ENCODE measurements around the gene PLBD1. TPM values are rescaled to one million over a fixed set of nuclear protein-coding genes. Genes with fewer than 3 reads are reported as not detected.
A peak's percentile ranks its signal among the peaks of the same experiment; 100 is the strongest.

Gene PLBD1
- polyA plus RNA-seq, 1 donor: 37.9 TPM

DNA sequence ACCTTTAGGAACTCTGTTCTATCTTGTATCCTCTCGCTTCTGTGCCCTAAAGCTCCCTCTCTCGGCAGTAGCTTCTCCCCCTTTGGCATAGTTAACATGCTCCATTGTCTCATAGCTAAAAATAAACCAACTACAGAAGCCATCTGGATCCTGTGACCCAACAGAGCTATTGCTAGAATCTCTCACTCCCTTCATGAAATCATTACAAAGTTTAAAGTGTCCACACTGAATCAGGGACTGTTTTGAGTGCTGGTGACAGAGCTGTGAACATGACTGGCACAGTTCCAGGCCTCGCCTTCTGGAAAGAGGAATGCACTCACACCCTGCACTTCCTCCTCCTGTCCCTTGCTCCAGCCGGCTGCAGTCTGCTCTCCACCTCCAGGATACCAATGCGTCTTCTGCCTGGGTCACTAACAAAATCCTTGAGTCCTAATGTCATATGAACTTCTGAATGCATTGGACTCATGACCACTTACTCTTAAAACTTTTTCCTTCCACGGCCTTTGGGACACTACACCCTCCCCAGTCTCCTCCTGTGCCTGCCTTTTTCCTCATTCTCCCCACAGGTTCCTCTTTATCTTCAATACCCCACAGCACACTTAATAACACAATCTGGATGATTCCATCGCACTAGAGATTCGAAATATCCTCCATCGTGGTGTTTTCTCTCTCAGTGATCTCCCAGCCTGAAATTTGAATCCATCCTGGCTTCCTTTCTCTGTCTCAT lies 13.2 kb downstream of the PLBD1 start:
- H3K9me3 ChIP-seq (ENCODE audit: control insufficient read depth, low read depth, low read length): no peaks in the 10 kb centered on the region
- no peak overlapping the region for H3K4me3 ChIP-seq (ENCODE audit: low read length)
- H3K4me1 ChIP-seq (ENCODE audit: control insufficient read depth, insufficient read depth, low read length): peaks cover 20% of the 10 kb centered on the region
- DNase-seq: peak; percentile 92 to 94
- H3K27me3 ChIP-seq (ENCODE audit: control insufficient read depth, insufficient read depth, low read length): no peaks in the 10 kb centered on the region
- H3K27ac ChIP-seq (ENCODE audit: low read length): peak overlapping the region; percentile 73
- WGBS (ENCODE audit: insufficient coverage, low lambda C conversion rate): 50% methylated on average over 2 of the region's 9 CpGs
- H3K36me3 ChIP-seq (ENCODE audit: control insufficient read depth, insufficient read depth, low read length): peaks cover 2% of the 10 kb centered on the region

- no peak overlapping the region for H3K27ac ChIP-seq (ENCODE audit: low read length)
- no peaks in the 10 kb centered on the region for H3K9me3 ChIP-seq (ENCODE audit: control insufficient read depth, low read depth, low read length)
- peaks cover 8% of the 10 kb centered on the region for H3K4me1 ChIP-seq (ENCODE audit: control insufficient read depth, insufficient read depth, low read length)
- WGBS (ENCODE audit: insufficient coverage, low lambda C conversion rate): 100% methylated on average over 3 of the region's 6 CpGs
- H3K36me3 ChIP-seq (ENCODE audit: control insufficient read depth, insufficient read depth, low read length): peaks cover 2% of the 10 kb centered on the region
- no peaks in the 10 kb centered on the region for H3K27me3 ChIP-seq (ENCODE audit: control insufficient read depth, insufficient read depth, low read length)
- no peak overlapping the region for H3K4me3 ChIP-seq (ENCODE audit: low read length)
- no peak for DNase-seq
Measured at GRCh38 chr12:14548609-14549008, 19.1 kb downstream of the PLBD1 start.

- DNase-seq: no peak
- Histone ChIP-seq H3K27ac (ENCODE audit: low read length) (no peak overlapping the region), H3K4me1 (ENCODE audit: control insufficient read depth, insufficient read depth, low read length) (peaks cover 6% of the 10 kb centered on the region), H3K4me3 (ENCODE audit: low read length) (no peak overlapping the region), H3K9me3 (ENCODE audit: control insufficient read depth, low read depth, low read length) (no peaks in the 10 kb centered on the region), H3K27me3 (ENCODE audit: control insufficient read depth, insufficient read depth, low read length) (no peaks in the 10 kb centered on the region), H3K36me3 (ENCODE audit: control insufficient read depth, insufficient read depth, low read length) (no peaks in the 10 kb centered on the region)
- WGBS (ENCODE audit: insufficient coverage, low lambda C conversion rate): 80% methylated on average over 1 of the region's 4 CpGs
Measured at GRCh38 chr12:14547571-14547970, 20.1 kb downstream of the PLBD1 start.

- Histone ChIP-seq H3K4me3 (ENCODE audit: low read length) (no peak overlapping the region), H3K9me3 (ENCODE audit: control insufficient read depth, low read depth, low read length) (no peaks in the 10 kb centered on the region), H3K27me3 (ENCODE audit: control insufficient read depth, insufficient read depth, low read length) (no peaks in the 10 kb centered on the region), H3K36me3 (ENCODE audit: control insufficient read depth, insufficient read depth, low read length) (no peaks in the 10 kb centered on the region), H3K4me1 (ENCODE audit: control insufficient read depth, insufficient read depth, low read length) (peaks cover 9% of the 10 kb centered on the region), H3K27ac (ENCODE audit: low read length) (peak overlapping the region; percentile 9)
- 7% methylated on average over 1 of the region's 7 CpGs for WGBS (ENCODE audit: insufficient coverage, low lambda C conversion rate)
- DNase-seq: peak; percentile 16 to 57
Measured at GRCh38 chr12:14545144-14546124, 22.2 kb downstream of the PLBD1 start.

- Histone ChIP-seq H3K4me1 (ENCODE audit: control insufficient read depth, insufficient read depth, low read length) (peaks cover 9% of the 10 kb centered on the region), H3K4me3 (ENCODE audit: low read length) (no peak overlapping the region), H3K27ac (ENCODE audit: low read length) (no peak overlapping the region), H3K9me3 (ENCODE audit: control insufficient read depth, low read depth, low read length) (no peaks in the 10 kb centered on the region), H3K27me3 (ENCODE audit: control insufficient read depth, insufficient read depth, low read length) (no peaks in the 10 kb centered on the region), H3K36me3 (ENCODE audit: control insufficient read depth, insufficient read depth, low read length) (peaks cover 9% of the 10 kb centered on the region)
- no peak for DNase-seq
- 74% methylated on average over 3 of the region's 4 CpGs for WGBS (ENCODE audit: insufficient coverage, low lambda C conversion rate)
Measured at GRCh38 chr12:14540801-14541462, 26.8 kb downstream of the PLBD1 start.

- Histone ChIP-seq H3K9me3 (ENCODE audit: control insufficient read depth, low read depth, low read length) (no peaks in the 10 kb centered on the region), H3K4me3 (ENCODE audit: low read length) (no peak overlapping the region), H3K27ac (ENCODE audit: low read length) (no peak overlapping the region), H3K4me1 (ENCODE audit: control insufficient read depth, insufficient read depth, low read length) (peaks cover 3% of the 10 kb centered on the region), H3K36me3 (ENCODE audit: control insufficient read depth, insufficient read depth, low read length) (peaks cover 17% of the 10 kb centered on the region), H3K27me3 (ENCODE audit: control insufficient read depth, insufficient read depth, low read length) (no peaks in the 10 kb centered on the region)
- WGBS (ENCODE audit: insufficient coverage, low lambda C conversion rate): 100% methylated on average over 1 of the region's 5 CpGs
- DNase-seq: no peak
Measured at GRCh38 chr12:14537088-14537487, 30.6 kb downstream of the PLBD1 start.

DNA sequence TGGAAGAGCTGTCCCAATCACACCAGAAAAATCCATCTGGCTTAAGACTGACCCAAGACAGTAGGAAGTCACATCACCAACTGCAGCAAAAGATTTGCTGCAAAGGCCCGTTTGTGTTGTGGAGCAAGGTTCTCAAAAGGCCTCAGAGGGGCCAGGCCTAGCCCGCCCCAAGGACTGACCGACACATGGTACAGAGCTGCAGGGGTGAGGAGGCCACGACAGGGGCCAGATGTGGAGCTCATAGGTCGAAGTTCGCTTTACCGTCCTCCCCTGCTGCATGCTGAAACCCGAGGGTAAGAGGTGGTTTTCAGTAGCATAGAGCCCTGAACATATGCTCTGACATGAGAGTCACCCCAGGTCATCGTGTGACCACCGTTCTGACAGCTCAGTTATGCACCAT lies 35.5 kb downstream of the PLBD1 start:
- no peaks in the 10 kb centered on the region for H3K4me1 ChIP-seq (ENCODE audit: control insufficient read depth, insufficient read depth, low read length)
- no peaks in the 10 kb centered on the region for H3K27me3 ChIP-seq (ENCODE audit: control insufficient read depth, insufficient read depth, low read length)
- H3K9me3 ChIP-seq (ENCODE audit: control insufficient read depth, low read depth, low read length): no peaks in the 10 kb centered on the region
- DNase-seq: no peak
- 100% methylated on average over 1 of the region's 10 CpGs for WGBS (ENCODE audit: insufficient coverage, low lambda C conversion rate)
- H3K36me3 ChIP-seq (ENCODE audit: control insufficient read depth, insufficient read depth, low read length): peaks cover 16% of the 10 kb centered on the region
- H3K27ac ChIP-seq (ENCODE audit: low read length): no peak overlapping the region
- no peak overlapping the region for H3K4me3 ChIP-seq (ENCODE audit: low read length)

GRCh38 chr12:14525964-14526363 lies 41.7 kb downstream of the PLBD1 start:
- 100% methylated on average over 1 of the region's 2 CpGs for WGBS (ENCODE audit: insufficient coverage, low lambda C conversion rate)
- Histone ChIP-seq H3K36me3 (ENCODE audit: control insufficient read depth, insufficient read depth, low read length) (no peaks in the 10 kb centered on the region), H3K4me1 (ENCODE audit: control insufficient read depth, insufficient read depth, low read length) (no peaks in the 10 kb centered on the region), H3K4me3 (ENCODE audit: low read length) (no peak overlapping the region), H3K27me3 (ENCODE audit: control insufficient read depth, insufficient read depth, low read length) (no peaks in the 10 kb centered on the region), H3K27ac (ENCODE audit: low read length) (no peak overlapping the region), H3K9me3 (ENCODE audit: control insufficient read depth, low read depth, low read length) (peaks cover 30% of the 10 kb centered on the region)
- no peak for DNase-seq

DNA sequence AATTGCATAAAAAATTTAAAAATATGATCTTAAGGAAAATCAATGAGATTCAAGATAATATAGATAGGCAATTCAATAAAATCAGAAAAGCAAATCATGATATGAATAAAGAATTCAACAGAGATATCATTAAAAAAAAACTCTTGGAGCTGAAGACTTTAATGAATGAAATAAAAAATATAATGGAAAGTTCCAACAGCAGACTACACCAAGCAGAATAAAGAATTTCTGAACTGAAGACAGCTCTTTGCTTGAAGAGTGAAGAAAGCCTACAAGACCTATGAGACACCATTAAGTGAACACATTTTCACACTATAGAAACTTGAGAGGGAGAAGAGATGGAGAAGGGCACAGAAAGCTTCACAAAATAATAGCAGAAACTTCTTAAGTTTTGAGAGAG lies 45.9 kb downstream of the PLBD1 start:
- Histone ChIP-seq H3K4me3 (ENCODE audit: low read length) (no peak overlapping the region), H3K36me3 (ENCODE audit: control insufficient read depth, insufficient read depth, low read length) (no peaks in the 10 kb centered on the region), H3K27me3 (ENCODE audit: control insufficient read depth, insufficient read depth, low read length) (no peaks in the 10 kb centered on the region), H3K27ac (ENCODE audit: low read length) (no peak overlapping the region), H3K9me3 (ENCODE audit: control insufficient read depth, low read depth, low read length) (peaks cover 30% of the 10 kb centered on the region), H3K4me1 (ENCODE audit: control insufficient read depth, insufficient read depth, low read length) (no peaks in the 10 kb centered on the region)
- no peak for DNase-seq

DNA sequence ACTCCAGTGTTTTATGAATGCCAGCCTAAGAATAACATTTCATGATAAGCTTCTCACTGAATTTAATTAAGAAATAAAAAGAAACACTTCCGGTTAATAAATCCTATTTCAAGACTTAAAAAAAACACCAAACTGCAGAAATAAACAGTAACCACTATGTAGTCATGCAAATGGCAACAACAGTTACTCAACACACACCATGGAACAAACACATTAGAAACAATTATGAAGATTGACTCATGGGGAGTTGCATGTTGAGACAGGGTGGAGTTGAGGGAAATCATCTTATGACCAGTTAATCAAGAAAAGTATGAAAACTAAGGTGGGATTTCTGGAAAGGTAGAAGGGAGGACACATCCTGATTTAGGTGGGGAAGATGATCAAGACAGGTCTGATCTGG lies 52.7 kb downstream of the PLBD1 start:
- H3K36me3 ChIP-seq (ENCODE audit: control insufficient read depth, insufficient read depth, low read length): peaks cover 2% of the 10 kb centered on the region
- H3K27me3 ChIP-seq (ENCODE audit: control insufficient read depth, insufficient read depth, low read length): no peaks in the 10 kb centered on the region
- H3K4me1 ChIP-seq (ENCODE audit: control insufficient read depth, insufficient read depth, low read length): no peaks in the 10 kb centered on the region
- no peaks in the 10 kb centered on the region for H3K9me3 ChIP-seq (ENCODE audit: control insufficient read depth, low read depth, low read length)
- H3K4me3 ChIP-seq (ENCODE audit: low read length): no peak overlapping the region
- no peak for DNase-seq
- no peak overlapping the region for H3K27ac ChIP-seq (ENCODE audit: low read length)
- WGBS (ENCODE audit: insufficient coverage, low lambda C conversion rate): 100% methylated on average over 1 of the region's 1 CpG

All from large intestine (tissue), 3 donors.